K562 (cell line): ENCODE measurements around the gene LYPD3. TPM values are rescaled to one million over a fixed set of nuclear protein-coding genes. Genes with fewer than 3 reads are reported as not detected.

Source experiments
- BDP1 ChIP-seq: IDR thresholded peaks from 3 replicates; pipeline ENCODE4 v1.6.1; 2011; ENCODE audit not compliant: insufficient read length, insufficient read depth
- BRCA1 ChIP-seq, 2 experiments: fragments of 450-650 bp in 1 of 2; sonication (generic) in 1 of 2; formaldehyde crosslinking in 1 of 2; IDR thresholded peaks; 2 replicates each; pipeline versions ENCODE4 v1.5.0 to v1.6.1; 2017 to 2020; ENCODE audit warnings: mild to moderate bottlenecking in 1 of 2, missing genetic modification reagents in 1 of 2
- CHD4 ChIP-seq: fragments of 200-600 bp; sonication (generic); IDR thresholded peaks from 3 replicates; pipeline ENCODE4 v1.6.1; 2012; ENCODE audit warnings: low read depth, mild to moderate bottlenecking, mixed read lengths, low read length, inconsistent platforms; ENCODE audit not compliant: insufficient read depth, insufficient replicate concordance, poor library complexity, severe bottlenecking
- CREM ChIP-seq: IDR thresholded peaks from 2 replicates; pipeline ENCODE4 v1.6.1; 2014; ENCODE audit warnings: antibody characterized with exemption, low read depth
- DACH1 ChIP-seq: fragments of 450-650 bp; IDR thresholded peaks from 2 replicates; pipeline ENCODE4 v1.6.1; 2018; ENCODE audit not compliant: partially characterized antibody
- GTF2A2 ChIP-seq: IDR thresholded peaks from 2 replicates; pipeline ENCODE4 v1.6.1; 2016; ENCODE audit warnings: mild to moderate bottlenecking, missing genetic modification characterization, missing compliant biosample characterization
- HNRNPH1 ChIP-seq: fragments of 200-400 bp; formaldehyde crosslinking; optimal IDR thresholded peaks from 2 replicates; pipeline ENCODE3; 2017; ENCODE audit warnings: low read depth, mild to moderate bottlenecking, low read length, moderate library complexity
- HNRNPK ChIP-seq: fragments of 200-400 bp; formaldehyde crosslinking; IDR thresholded peaks from one replicate; pipeline ENCODE4 v1.6.1; 2018; ENCODE audit warnings: mild to moderate bottlenecking, low read depth, low read length; ENCODE audit not compliant: poor library complexity, severe bottlenecking
- JUN ChIP-seq, 2 experiments: sonication (generic) in 1 of 2; formaldehyde crosslinking in 1 of 2; IDR thresholded peaks; 2 replicates each; pipeline versions ENCODE4 v1.6.1 to v1.8.0; 2012 to 2022; ENCODE audit warnings: borderline replicate concordance in 2 of 2, mild to moderate bottlenecking in 2 of 2, improper control_type of control experiment in 1 of 2, low read depth in 1 of 2, low read length in 1 of 2, missing genetic modification reagents in 1 of 2
- KDM2B ChIP-seq: fragments of 250-450 bp; sonication (Bioruptor Pico); IDR thresholded peaks from 2 replicates; pipeline ENCODE4 v1.8.0; 2021; ENCODE audit warnings: mild to moderate bottlenecking, moderate library complexity
- LARP7 ChIP-seq: fragments of 450-650 bp; IDR thresholded peaks from 2 replicates; pipeline ENCODE4 v1.6.1; 2016
- PHB2 ChIP-seq: fragments of 450-650 bp; IDR thresholded peaks from 2 replicates; pipeline ENCODE4 v1.6.1; 2017; ENCODE audit warnings: low read depth
- U2AF1 ChIP-seq: fragments of 200-400 bp; formaldehyde crosslinking; optimal IDR thresholded peaks from 2 replicates; pipeline ENCODE3; 2017; ENCODE audit warnings: mild to moderate bottlenecking, low read depth, low read length, moderate library complexity
- ZKSCAN1 ChIP-seq: fragments of 150-350 bp; IDR thresholded peaks from 2 replicates; pipeline ENCODE4 v1.6.1; 2016; ENCODE audit warnings: low read depth, low read length
- ZNF143 ChIP-seq: sonication (generic); formaldehyde crosslinking; IDR thresholded peaks from 2 replicates; pipeline ENCODE4 v1.9.0; 2022; ENCODE audit warnings: mild to moderate bottlenecking, missing genetic modification reagents
- ZNF551 ChIP-seq: fragments of 250-450 bp; sonication (Bioruptor Pico); IDR thresholded peaks from 2 replicates; pipeline ENCODE4 v1.5.0; 2021; ENCODE audit warnings: mild to moderate bottlenecking, moderate library complexity
- polyA plus RNA-seq, 8 experiments: library from polyadenylated mRNA; depleted of rRNA in 4 of 8; stranded (reverse) in 5 of 8; unstranded in 3 of 8; fragments of >200 nt; fragmentation: Nextera tagmentation in 2 of 8; fragmentation: Illumina TruSeq in 1 of 8; extraction: Ambion mirVana in 2 of 8; extraction: Trizol in 1 of 8; gene quantifications; 2 replicates each; pipeline versions ENCODE4 v1.2.1 to v1.2.3, GENCODE V29; 2011 to 2014; ENCODE audit warnings: inconsistent platforms in 1 of 8, missing spikeins in 1 of 8
- total RNA-seq, 7 experiments: library from RNA; depleted of rRNA in 6 of 7; stranded (reverse); fragments of >200 nt in 6 of 7; fragmentation: Illumina TruSeq in 2 of 7; extraction: Trizol in 2 of 7; gene quantifications; 2 replicates each; pipeline versions ENCODE4 v1.2.1 to v1.2.3, GENCODE V29; 2011 to 2021; ENCODE audit warnings: low replicate concordance in 1 of 7
- TF ChIP-seq, protein P1 (sequence below), 3 experiments: fragments of 200-800 bp in 1 of 3; fragments of 250-450 bp in 1 of 3; fragments of 450-650 bp in 1 of 3; sonication (Bioruptor Pico) in 1 of 3; sonication (Bioruptor generic) in 1 of 3; formaldehyde crosslinking in 1 of 3; IDR thresholded peaks; 2 replicates each; pipeline versions ENCODE4 v1.6.1 to v1.8.0; 2016 to 2022; ENCODE audit warnings: mild to moderate bottlenecking in 2 of 3, missing genetic modification characterization in 2 of 3, missing compliant biosample characterization in 1 of 3, moderate library complexity in 1 of 3
- TF ChIP-seq, protein P2 (sequence below): sonication (generic); formaldehyde crosslinking; IDR thresholded peaks from 2 replicates; pipeline ENCODE4 v1.8.0; 2022; ENCODE audit warnings: missing genetic modification reagents, mild to moderate bottlenecking, moderate library complexity, borderline replicate concordance
- TF ChIP-seq, protein P3 (sequence below): sonication (generic); formaldehyde crosslinking; IDR thresholded peaks from 2 replicates; pipeline ENCODE4 v1.8.1; 2022; ENCODE audit warnings: missing genetic modification reagents

The LYPD3 gene
- total and polyA plus RNA-seq, 9 of the 15 experiments (the other 6 are each of a cell fraction or from before 2014, with no cell fraction given) = 0.04 to 0.33 (median 0.20) TPM; not detected in 1

DNA sequence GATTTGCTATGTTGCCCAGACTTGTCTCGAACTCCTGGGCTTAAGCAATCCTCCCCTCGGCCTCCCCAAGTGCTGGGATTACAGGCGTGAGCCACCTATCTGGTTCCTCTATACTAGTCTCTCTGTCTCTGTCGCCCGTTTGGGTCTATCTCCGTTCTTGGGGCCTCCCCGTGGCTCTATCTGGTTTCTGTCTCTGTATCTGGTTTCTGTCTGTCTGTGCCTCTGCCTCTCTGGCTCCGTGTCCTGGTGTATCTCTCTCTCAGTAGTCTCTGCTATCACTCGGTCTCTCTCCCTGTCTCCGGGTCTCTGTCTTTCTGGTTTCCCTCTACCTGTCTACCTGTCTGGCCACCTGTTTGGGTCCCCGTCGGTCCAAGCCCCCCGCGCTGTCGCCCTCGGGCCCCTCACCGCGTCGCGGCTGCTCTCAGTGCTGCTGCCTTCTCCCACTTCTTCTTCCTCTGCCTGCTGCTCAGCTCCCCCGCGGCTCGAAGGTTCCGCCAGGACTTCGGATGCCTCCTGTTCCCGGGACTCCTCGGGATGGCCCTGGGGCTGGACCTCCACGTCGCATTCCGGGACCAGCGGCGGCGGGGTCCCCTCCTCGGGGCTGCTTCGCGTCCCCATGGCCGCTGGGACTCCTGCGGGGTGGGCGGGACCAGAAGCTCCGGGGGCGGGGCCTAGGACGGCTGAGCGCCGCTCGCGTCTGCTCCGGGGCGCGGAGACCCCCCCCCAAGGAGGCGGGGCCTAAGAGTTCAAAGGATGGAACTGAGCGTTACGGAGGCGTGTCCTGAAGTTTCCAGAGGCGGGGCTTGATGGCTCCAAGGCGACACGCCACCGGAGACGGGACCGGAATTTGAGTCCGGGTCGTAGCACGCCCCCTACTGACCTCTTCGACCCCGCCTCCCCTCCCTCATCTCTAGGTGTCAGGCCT, 38.4 kb upstream of the LYPD3 start (continued):
- TF ChIP-seq, protein P1, sequence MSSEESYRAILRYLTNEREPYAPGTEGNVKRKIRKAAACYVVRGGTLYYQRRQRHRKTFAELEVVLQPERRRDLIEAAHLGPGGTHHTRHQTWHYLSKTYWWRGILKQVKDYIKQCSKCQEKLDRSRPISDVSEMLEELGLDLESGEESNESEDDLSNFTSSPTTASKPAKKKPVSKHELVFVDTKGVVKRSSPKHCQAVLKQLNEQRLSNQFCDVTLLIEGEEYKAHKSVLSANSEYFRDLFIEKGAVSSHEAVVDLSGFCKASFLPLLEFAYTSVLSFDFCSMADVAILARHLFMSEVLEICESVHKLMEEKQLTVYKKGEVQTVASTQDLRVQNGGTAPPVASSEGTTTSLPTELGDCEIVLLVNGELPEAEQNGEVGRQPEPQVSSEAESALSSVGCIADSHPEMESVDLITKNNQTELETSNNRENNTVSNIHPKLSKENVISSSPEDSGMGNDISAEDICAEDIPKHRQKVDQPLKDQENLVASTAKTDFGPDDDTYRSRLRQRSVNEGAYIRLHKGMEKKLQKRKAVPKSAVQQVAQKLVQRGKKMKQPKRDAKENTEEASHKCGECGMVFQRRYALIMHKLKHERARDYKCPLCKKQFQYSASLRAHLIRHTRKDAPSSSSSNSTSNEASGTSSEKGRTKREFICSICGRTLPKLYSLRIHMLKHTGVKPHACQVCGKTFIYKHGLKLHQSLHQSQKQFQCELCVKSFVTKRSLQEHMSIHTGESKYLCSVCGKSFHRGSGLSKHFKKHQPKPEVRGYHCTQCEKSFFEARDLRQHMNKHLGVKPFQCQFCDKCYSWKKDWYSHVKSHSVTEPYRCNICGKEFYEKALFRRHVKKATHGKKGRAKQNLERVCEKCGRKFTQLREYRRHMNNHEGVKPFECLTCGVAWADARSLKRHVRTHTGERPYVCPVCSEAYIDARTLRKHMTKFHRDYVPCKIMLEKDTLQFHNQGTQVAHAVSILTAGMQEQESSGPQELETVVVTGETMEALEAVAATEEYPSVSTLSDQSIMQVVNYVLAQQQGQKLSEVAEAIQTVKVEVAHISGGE (CRISPR knock-in tag; IDR thresholded peaks at IDR 0.05) = peak in 1 of 3 experiments; percentile 54; a peak in 2 of 6 replicates
- TF ChIP-seq BDP1 (no peak), ZNF143 (no peak), HNRNPK (no peak), GTF2A2 (tag) (no peak), BRCA1 (IDR thresholded peaks at IDR 0.05) (no peak), BRCA1 (CRISPR knock-in tag; IDR thresholded peaks at IDR 0.05) (no peak), JUN (IDR thresholded peaks at IDR 0.05; ENCODE audit: borderline replicate concordance, low read depth, low read length) (no peak), JUN (CRISPR knock-in tag; IDR thresholded peaks at IDR 0.05; ENCODE audit: borderline replicate concordance) (no peak), CHD4 (no peak), ZKSCAN1 (no peak), DACH1 (no peak), PHB2 (no peak), CREM (peak; percentile 22; the same call in 1 of the 2 replicates), KDM2B (CRISPR knock-in tag) (no peak), LARP7 (peak; percentile 93; the same call in 1 of the 2 replicates), HNRNPH1 (no peak), ZNF551 (CRISPR knock-in tag) (no peak), U2AF1 (no peak)
- TF ChIP-seq, protein P2, sequence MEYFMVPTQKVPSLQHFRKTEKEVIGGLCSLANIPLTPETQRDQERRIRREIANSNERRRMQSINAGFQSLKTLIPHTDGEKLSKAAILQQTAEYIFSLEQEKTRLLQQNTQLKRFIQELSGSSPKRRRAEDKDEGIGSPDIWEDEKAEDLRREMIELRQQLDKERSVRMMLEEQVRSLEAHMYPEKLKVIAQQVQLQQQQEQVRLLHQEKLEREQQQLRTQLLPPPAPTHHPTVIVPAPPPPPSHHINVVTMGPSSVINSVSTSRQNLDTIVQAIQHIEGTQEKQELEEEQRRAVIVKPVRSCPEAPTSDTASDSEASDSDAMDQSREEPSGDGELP (CRISPR knock-in tag) = peak; percentile 46; the same call in 1 of the 2 replicates
- TF ChIP-seq, protein P3, sequence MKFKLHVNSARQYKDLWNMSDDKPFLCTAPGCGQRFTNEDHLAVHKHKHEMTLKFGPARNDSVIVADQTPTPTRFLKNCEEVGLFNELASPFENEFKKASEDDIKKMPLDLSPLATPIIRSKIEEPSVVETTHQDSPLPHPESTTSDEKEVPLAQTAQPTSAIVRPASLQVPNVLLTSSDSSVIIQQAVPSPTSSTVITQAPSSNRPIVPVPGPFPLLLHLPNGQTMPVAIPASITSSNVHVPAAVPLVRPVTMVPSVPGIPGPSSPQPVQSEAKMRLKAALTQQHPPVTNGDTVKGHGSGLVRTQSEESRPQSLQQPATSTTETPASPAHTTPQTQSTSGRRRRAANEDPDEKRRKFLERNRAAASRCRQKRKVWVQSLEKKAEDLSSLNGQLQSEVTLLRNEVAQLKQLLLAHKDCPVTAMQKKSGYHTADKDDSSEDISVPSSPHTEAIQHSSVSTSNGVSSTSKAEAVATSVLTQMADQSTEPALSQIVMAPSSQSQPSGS (CRISPR knock-in tag) = no peak
